Rectal smooth muscle tissue (tissue), 1 donor: ENCODE results near the gene GREB1.

ENCODE experiments used
- H3K27ac ChIP-seq: one replicate; pipeline ENCODE4 v1.7.0; 2013; ENCODE audit warnings: low read depth, low read length, inconsistent platforms
- H3K27me3 ChIP-seq: one replicate; pipeline ENCODE4 v1.7.0; 2013; ENCODE audit warnings: low read length; ENCODE audit not compliant: control insufficient read depth, insufficient read depth
- H3K36me3 ChIP-seq: one replicate; pipeline ENCODE4 v1.7.0; 2013; ENCODE audit warnings: low read length; ENCODE audit not compliant: control insufficient read depth, insufficient read depth
- H3K4me1 ChIP-seq: one replicate; pipeline ENCODE4 v1.7.0; 2013; ENCODE audit warnings: low read length; ENCODE audit not compliant: control insufficient read depth, insufficient read depth
- H3K4me3 ChIP-seq: one replicate; pipeline ENCODE4 v1.7.0; 2013; ENCODE audit warnings: low read length
- H3K9ac ChIP-seq: one replicate; pipeline ENCODE4 v1.7.0; 2013; ENCODE audit warnings: low read length

GREB1 gene

GRCh38 chr2:11533278-11534070 lies at the start of gene GREB1:
Gene GREB1 (plus strand): TSS chr2:11534045. CDS start chr2:11556615, 22,570 bp downstream.
- no peaks in the 10 kb centered on the region for H3K36me3 ChIP-seq
- peaks cover 2% of the 10 kb centered on the region for H3K27me3 ChIP-seq
- no peak within 1 kb of the TSS for H3K9ac ChIP-seq
- no peaks in the 10 kb centered on the region for H3K4me1 ChIP-seq
- H3K4me3 ChIP-seq = no peak within 1 kb of the TSS
- H3K27ac ChIP-seq = no peak within 1 kb of the TSS

- no peak overlapping the region for H3K9ac ChIP-seq
- no peaks in the 10 kb centered on the region for H3K27me3 ChIP-seq
- H3K4me1 ChIP-seq = no peaks in the 10 kb centered on the region
- H3K27ac ChIP-seq = no peak overlapping the region
- H3K36me3 ChIP-seq = no peaks in the 10 kb centered on the region
- no peak overlapping the region for H3K4me3 ChIP-seq
Measured at GRCh38 chr2:11488809-11489208, 45.0 kb upstream of the GREB1 start.

- Histone ChIP-seq H3K27me3 (no peaks in the 10 kb centered on the region), H3K9ac (no peak overlapping the region), H3K4me3 (no peak overlapping the region)
Measured at GRCh38 chr2:11490194-11490593, 43.7 kb upstream of the GREB1 start.

GRCh38 chr2:11491348-11491933 lies 42.4 kb upstream of the GREB1 start:
- no peaks in the 10 kb centered on the region for H3K36me3 ChIP-seq

More at GRCh38 chr2:11490194-11490593, 43.7 kb upstream of the GREB1 start:
- Histone ChIP-seq H3K36me3 (no peaks in the 10 kb centered on the region), H3K27ac (no peak overlapping the region), H3K4me1 (no peaks in the 10 kb centered on the region)

GRCh38 chr2:11492244-11492643 lies 41.6 kb upstream of the GREB1 start:
- Histone ChIP-seq H3K9ac (no peak overlapping the region), H3K4me1 (no peaks in the 10 kb centered on the region), H3K27me3 (no peaks in the 10 kb centered on the region), H3K27ac (no peak overlapping the region), H3K36me3 (no peaks in the 10 kb centered on the region), H3K4me3 (no peak overlapping the region)

More at GRCh38 chr2:11491348-11491933, 42.4 kb upstream of the GREB1 start:
- no peaks in the 10 kb centered on the region for H3K27me3 ChIP-seq
- H3K27ac ChIP-seq = no peak overlapping the region
- no peaks in the 10 kb centered on the region for H3K4me1 ChIP-seq
- H3K9ac ChIP-seq = no peak overlapping the region
- H3K4me3 ChIP-seq = no peak overlapping the region

- H3K4me3 ChIP-seq = no peak overlapping the region
- H3K27ac ChIP-seq = no peak overlapping the region
- H3K4me1 ChIP-seq = no peaks in the 10 kb centered on the region
- H3K36me3 ChIP-seq = no peaks in the 10 kb centered on the region
- no peak overlapping the region for H3K9ac ChIP-seq
- H3K27me3 ChIP-seq = no peaks in the 10 kb centered on the region
Measured at GRCh38 chr2:11492720-11493119, 41.1 kb upstream of the GREB1 start.

- Histone ChIP-seq H3K27me3 (no peaks in the 10 kb centered on the region), H3K9ac (no peak overlapping the region), H3K36me3 (no peaks in the 10 kb centered on the region), H3K27ac (no peak overlapping the region), H3K4me1 (no peaks in the 10 kb centered on the region), H3K4me3 (no peak overlapping the region)
Measured at GRCh38 chr2:11493282-11493681, 40.6 kb upstream of the GREB1 start.

- H3K36me3 ChIP-seq = no peaks in the 10 kb centered on the region
- no peak overlapping the region for H3K9ac ChIP-seq
- no peak overlapping the region for H3K4me3 ChIP-seq
- H3K27me3 ChIP-seq = peaks cover 4% of the 10 kb centered on the region
- H3K27ac ChIP-seq = no peak overlapping the region
- H3K4me1 ChIP-seq = no peaks in the 10 kb centered on the region
Measured at GRCh38 chr2:11494310-11494709, 39.5 kb upstream of the GREB1 start.

GRCh38 chr2:11495844-11496681 lies 37.8 kb upstream of the GREB1 start:
- no peaks in the 10 kb centered on the region for H3K4me1 ChIP-seq
- H3K27me3 ChIP-seq = peaks cover 4% of the 10 kb centered on the region
- no peak overlapping the region for H3K4me3 ChIP-seq
- no peak overlapping the region for H3K27ac ChIP-seq
- no peak overlapping the region for H3K9ac ChIP-seq
- H3K36me3 ChIP-seq = no peaks in the 10 kb centered on the region

GRCh38 chr2:11498543-11499034 lies 35.3 kb upstream of the GREB1 start:
- Histone ChIP-seq H3K4me1 (no peaks in the 10 kb centered on the region), H3K27ac (no peak overlapping the region), H3K27me3 (peaks cover 4% of the 10 kb centered on the region), H3K4me3 (no peak overlapping the region), H3K36me3 (no peaks in the 10 kb centered on the region), H3K9ac (no peak overlapping the region)

- Histone ChIP-seq H3K4me1 (no peaks in the 10 kb centered on the region), H3K9ac (no peak overlapping the region), H3K4me3 (no peak overlapping the region), H3K27ac (no peak overlapping the region), H3K36me3 (no peaks in the 10 kb centered on the region), H3K27me3 (peaks cover 4% of the 10 kb centered on the region)
Measured at GRCh38 chr2:11499081-11499743, 34.6 kb upstream of the GREB1 start.
